AG04450 (cell line): Measurements from ENCODE around the gene PRKG1. TPM values are rescaled to one million over a fixed set of nuclear protein-coding genes. Genes with fewer than 3 reads are reported as not detected.

Experiments used
- CTCF ChIA-PET: fragments of 300-600, 350-600 bp; formaldehyde crosslinking; extraction: SDS; loops from one replicate; lab custom pipeline; 2022; ENCODE audit warnings: antibody characterized with exemption, inconsistent platforms; lab: Charles Lee
- POLR2A ChIA-PET: fragments of 350-600 bp; formaldehyde crosslinking; extraction: SDS; loops from one replicate; lab custom pipeline; 2021; ENCODE audit warnings: antibody characterized with exemption, inconsistent platforms; lab: Yijun Ruan, JAX
- DNase-seq: peaks from one replicate; pipeline ENCODE4 v3.0.0-alpha.2; 2011; ENCODE audit warnings: low read depth, low spot score
- H3K27ac ChIP-seq: one replicate; pipeline ENCODE4 v1.5.1; 2012; ENCODE audit warnings: low read depth, low read length, control low read depth
- H3K27me3 ChIP-seq: one replicate; pipeline ENCODE4 v1.6.0; 2012; ENCODE audit warnings: low read length; ENCODE audit not compliant: control insufficient read depth, insufficient read depth
- H3K4me3 ChIP-seq: 2 replicates; pipeline ENCODE4 v1.5.1; 2011; ENCODE audit warnings: mild to moderate bottlenecking, low read depth, low read length, control low read depth
- H3K9me3 ChIP-seq: 2 replicates; pipeline ENCODE4 v1.5.1; 2012; ENCODE audit warnings: low read length; ENCODE audit not compliant: control insufficient read depth, insufficient read depth
- polyA plus RNA-seq: library from polyadenylated mRNA; depleted of rRNA; stranded (reverse); fragments of >200 nt; gene quantifications from 2 replicates; pipeline ENCODE4 v1.2.3, GENCODE V29; 2011
- TF ChIP-seq, protein P1 (sequence below): IDR thresholded peaks from 2 replicates; pipeline ENCODE4 v1.5.1; 2011; ENCODE audit warnings: low read depth, low read length, control low read depth, inconsistent platforms

Gene PRKG1
- polyA plus RNA-seq, 1 experiment: 19.0 TPM

DNA sequence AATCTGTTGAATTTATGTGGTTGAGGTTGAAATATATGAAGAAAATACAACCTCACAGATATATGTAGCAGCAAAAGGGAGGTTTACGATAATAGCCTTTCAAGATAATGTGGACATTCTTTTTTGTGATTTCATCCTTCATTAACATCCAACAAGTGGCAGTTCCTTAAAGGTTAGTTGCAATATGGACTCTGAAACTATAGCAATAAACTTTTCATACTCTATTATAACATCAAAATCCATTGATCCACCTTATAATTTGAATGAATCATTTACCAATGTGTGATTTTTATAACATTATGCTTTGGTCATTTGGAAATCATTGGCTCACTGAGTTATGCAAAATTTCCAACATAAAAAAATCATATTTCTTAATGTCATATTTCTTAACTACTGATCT, 825.9 kb downstream of the PRKG1 start:
- Histone ChIP-seq H3K27me3 (no peaks in the 10 kb centered on the region), H3K9me3 (no peaks in the 10 kb centered on the region), H3K27ac (no peak overlapping the region), H3K4me3 (no peak overlapping the region)
- POLR2A ChIA-PET: no interaction called here
- TF ChIP-seq, protein P1, sequence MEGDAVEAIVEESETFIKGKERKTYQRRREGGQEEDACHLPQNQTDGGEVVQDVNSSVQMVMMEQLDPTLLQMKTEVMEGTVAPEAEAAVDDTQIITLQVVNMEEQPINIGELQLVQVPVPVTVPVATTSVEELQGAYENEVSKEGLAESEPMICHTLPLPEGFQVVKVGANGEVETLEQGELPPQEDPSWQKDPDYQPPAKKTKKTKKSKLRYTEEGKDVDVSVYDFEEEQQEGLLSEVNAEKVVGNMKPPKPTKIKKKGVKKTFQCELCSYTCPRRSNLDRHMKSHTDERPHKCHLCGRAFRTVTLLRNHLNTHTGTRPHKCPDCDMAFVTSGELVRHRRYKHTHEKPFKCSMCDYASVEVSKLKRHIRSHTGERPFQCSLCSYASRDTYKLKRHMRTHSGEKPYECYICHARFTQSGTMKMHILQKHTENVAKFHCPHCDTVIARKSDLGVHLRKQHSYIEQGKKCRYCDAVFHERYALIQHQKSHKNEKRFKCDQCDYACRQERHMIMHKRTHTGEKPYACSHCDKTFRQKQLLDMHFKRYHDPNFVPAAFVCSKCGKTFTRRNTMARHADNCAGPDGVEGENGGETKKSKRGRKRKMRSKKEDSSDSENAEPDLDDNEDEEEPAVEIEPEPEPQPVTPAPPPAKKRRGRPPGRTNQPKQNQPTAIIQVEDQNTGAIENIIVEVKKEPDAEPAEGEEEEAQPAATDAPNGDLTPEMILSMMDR: no peak
- CTCF ChIA-PET: no interaction called here
- DNase-seq: no peak

DNA sequence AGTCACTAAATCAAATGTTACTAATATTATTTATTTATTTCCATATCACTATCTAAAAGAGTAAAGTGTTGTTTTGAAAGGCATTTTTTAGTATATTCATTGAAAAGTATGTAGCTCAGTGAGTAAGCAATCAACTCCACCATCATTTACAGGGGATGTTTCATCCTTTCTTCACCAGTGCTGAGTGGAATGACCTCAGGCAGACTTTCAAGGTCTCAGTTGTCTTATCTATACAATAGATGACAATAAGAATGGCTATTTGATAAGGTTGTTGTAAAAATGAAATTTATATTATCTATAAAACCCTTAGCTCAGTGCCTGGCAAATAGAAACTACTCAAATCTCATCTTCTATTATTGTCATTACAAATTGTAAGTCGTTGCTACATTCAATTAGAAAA, 829.4 kb downstream of the PRKG1 start:
- POLR2A ChIA-PET: no interaction called here

DNA sequence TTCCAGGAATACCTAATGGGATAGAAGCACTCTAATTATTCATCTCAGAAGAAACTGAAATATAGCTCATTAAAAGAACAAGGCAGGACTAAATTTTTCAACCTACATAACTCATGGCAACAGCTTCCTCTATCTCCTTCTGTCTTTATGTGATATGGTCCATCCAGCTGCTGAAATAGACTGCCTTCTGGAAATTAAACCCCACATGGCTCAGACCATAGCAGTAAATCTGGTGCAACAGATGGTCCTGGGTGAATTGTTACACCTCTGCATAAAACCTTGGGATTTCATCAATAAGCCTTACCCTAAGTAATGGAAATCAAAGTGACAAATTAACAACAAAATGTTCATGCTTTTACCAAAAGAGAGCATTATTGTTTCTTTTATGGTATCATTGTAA, 830.7 kb downstream of the PRKG1 start:
- CTCF ChIA-PET: no interaction called here

More for the DNA sequence above, 829.4 kb downstream of the PRKG1 start:
- DNase-seq: no peak
- no peaks in the 10 kb centered on the region for H3K27me3 ChIP-seq
- TF ChIP-seq, protein P1: no peak
- H3K9me3 ChIP-seq: no peaks in the 10 kb centered on the region
- H3K27ac ChIP-seq: no peak overlapping the region
- CTCF ChIA-PET: no interaction called here
- H3K4me3 ChIP-seq: no peak overlapping the region

DNA sequence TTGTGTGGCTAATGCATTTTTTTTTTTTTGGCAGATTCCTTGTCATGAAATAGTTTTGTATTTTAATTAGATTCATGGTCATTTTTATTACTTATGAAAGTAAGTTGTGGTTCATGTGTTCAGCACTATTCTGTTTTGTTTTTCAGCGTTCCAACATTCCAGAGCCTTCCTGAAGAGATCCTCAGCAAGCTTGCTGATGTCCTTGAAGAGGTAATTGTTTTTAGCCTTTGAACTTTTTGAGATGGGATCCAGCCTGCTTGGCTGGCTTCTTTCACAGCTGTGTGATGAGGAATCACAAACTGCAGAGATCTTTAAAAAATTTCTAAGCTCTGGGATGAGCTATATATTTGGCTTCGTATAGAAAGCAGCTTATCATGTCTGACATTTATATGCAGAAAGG, 833.1 kb downstream of the PRKG1 start:
- CTCF ChIA-PET: no interaction called here
- TF ChIP-seq, protein P1: no peak
- H3K9me3 ChIP-seq: no peaks in the 10 kb centered on the region
- POLR2A ChIA-PET: interaction anchor here (0.7 kb wide), 1 partner anchor 101 kb away, joined by 6 read pairs; no protein-coding TSS in a partner anchor
- DNase-seq: no peak
- H3K27me3 ChIP-seq: no peaks in the 10 kb centered on the region
- no peak overlapping the region for H3K4me3 ChIP-seq
- no peak overlapping the region for H3K27ac ChIP-seq

More for the DNA sequence above, 830.7 kb downstream of the PRKG1 start:
- Histone ChIP-seq H3K27ac (no peak overlapping the region), H3K4me3 (no peak overlapping the region), H3K27me3 (no peaks in the 10 kb centered on the region), H3K9me3 (no peaks in the 10 kb centered on the region)
- DNase-seq: no peak
- TF ChIP-seq, protein P1: no peak
- POLR2A ChIA-PET: no interaction called here

DNA sequence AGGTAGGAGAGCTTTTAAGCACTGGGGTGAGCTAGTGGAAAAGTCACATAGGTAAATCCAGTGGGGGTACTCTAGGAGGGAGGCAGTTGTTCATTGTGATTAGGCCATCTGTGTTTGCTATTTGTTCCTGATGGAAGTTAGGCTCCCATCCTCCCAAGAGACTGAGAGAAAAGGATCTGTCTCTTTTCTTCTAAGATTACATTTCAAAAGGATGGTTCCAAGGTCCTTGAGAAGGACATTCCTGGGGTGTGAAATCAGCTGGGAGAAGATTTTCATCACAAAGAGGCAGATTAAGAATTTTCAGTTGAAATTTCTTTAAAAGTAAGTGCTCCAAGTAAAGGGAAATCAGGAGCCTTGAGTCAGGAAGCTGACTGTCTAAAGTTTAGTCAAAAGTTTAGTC, 835.9 kb downstream of the PRKG1 start:
- H3K9me3 ChIP-seq: no peaks in the 10 kb centered on the region
- DNase-seq: no peak
- ChIA-PET CTCF (no interaction called here), POLR2A (no interaction called here)
- H3K4me3 ChIP-seq: no peak overlapping the region
- H3K27me3 ChIP-seq: no peaks in the 10 kb centered on the region
- no peak overlapping the region for H3K27ac ChIP-seq
- TF ChIP-seq, protein P1: no peak
